ENCODE measurements around the gene CLEC2L.
A peak's percentile ranks its signal among the peaks of the same experiment; 100 is the strongest.

CLEC2L gene

GRCh38 chr7:139585042-139585441 lies 61.6 kb downstream of the CLEC2L start:
- Mint-ChIP-seq H3K9me3 (no peaks in the 10 kb centered on the region), H3K27me3 (ENCODE audit: low read depth) (no peaks in the 10 kb centered on the region)

GRCh38 chr7:139586286-139586685 lies 62.8 kb downstream of the CLEC2L start:
- H3K4me1 Mint-ChIP-seq = peaks cover 14% of the 10 kb centered on the region
- peaks cover 81% of the 10 kb centered on the region for H3K36me3 Mint-ChIP-seq (ENCODE audit: low read depth)
- no peak overlapping the region for H3K27ac Mint-ChIP-seq
- no peak for TF ChIP-seq CTCF (IDR thresholded peaks at IDR 0.05; ENCODE audit: unreplicated experiment in 3 of 3)
- no peaks in the 10 kb centered on the region for H3K27me3 Mint-ChIP-seq (ENCODE audit: low read depth)
- no peak overlapping the region for H3K4me3 Mint-ChIP-seq
- H3K9me3 Mint-ChIP-seq = no peaks in the 10 kb centered on the region

More at GRCh38 chr7:139585042-139585441, 61.6 kb downstream of the CLEC2L start:
- H3K4me1 Mint-ChIP-seq = peaks cover 14% of the 10 kb centered on the region
- peak overlapping the region in 1 of 3 experiments; percentile 29 for H3K27ac Mint-ChIP-seq
- H3K36me3 Mint-ChIP-seq (ENCODE audit: low read depth) = peaks cover 79% of the 10 kb centered on the region
- no peak for TF ChIP-seq CTCF (IDR thresholded peaks at IDR 0.05; ENCODE audit: unreplicated experiment in 3 of 3)
- no peak overlapping the region for H3K4me3 Mint-ChIP-seq

- H3K27me3 Mint-ChIP-seq (ENCODE audit: low read depth) = no peaks in the 10 kb centered on the region
- H3K27ac Mint-ChIP-seq = no peak overlapping the region
- no peak overlapping the region for H3K4me3 Mint-ChIP-seq
- H3K9me3 Mint-ChIP-seq = no peaks in the 10 kb centered on the region
- peaks cover 14% of the 10 kb centered on the region for H3K4me1 Mint-ChIP-seq
- H3K36me3 Mint-ChIP-seq (ENCODE audit: low read depth) = peaks cover 86% of the 10 kb centered on the region
- no peak for TF ChIP-seq CTCF (IDR thresholded peaks at IDR 0.05; ENCODE audit: unreplicated experiment in 3 of 3)
These were observed 64.0 kb downstream of the CLEC2L start for GRCh38 chr7:139587535-139587934.

GRCh38 chr7:139588632-139589031 lies 65.1 kb downstream of the CLEC2L start:
- peak overlapping the region; percentile 57 to 94 (median 84) for H3K27ac Mint-ChIP-seq
- no peaks in the 10 kb centered on the region for H3K9me3 Mint-ChIP-seq
- no peak for TF ChIP-seq CTCF (IDR thresholded peaks at IDR 0.05; ENCODE audit: unreplicated experiment in 3 of 3)
- peaks cover 14% of the 10 kb centered on the region for H3K4me1 Mint-ChIP-seq
- no peaks in the 10 kb centered on the region for H3K27me3 Mint-ChIP-seq (ENCODE audit: low read depth)
- no peak overlapping the region for H3K4me3 Mint-ChIP-seq
- H3K36me3 Mint-ChIP-seq (ENCODE audit: low read depth) = peaks cover 88% of the 10 kb centered on the region

GRCh38 chr7:139589474-139589873 lies 66.0 kb downstream of the CLEC2L start:
- peak overlapping the region; percentile 57 to 94 (median 84) for H3K27ac Mint-ChIP-seq
- H3K9me3 Mint-ChIP-seq = no peaks in the 10 kb centered on the region
- no peak for TF ChIP-seq CTCF (IDR thresholded peaks at IDR 0.05; ENCODE audit: unreplicated experiment in 3 of 3)
- no peak overlapping the region for H3K4me3 Mint-ChIP-seq
- no peaks in the 10 kb centered on the region for H3K27me3 Mint-ChIP-seq (ENCODE audit: low read depth)
- peaks cover 17% of the 10 kb centered on the region for H3K4me1 Mint-ChIP-seq
- peaks cover 89% of the 10 kb centered on the region for H3K36me3 Mint-ChIP-seq (ENCODE audit: low read depth)

GRCh38 chr7:139591550-139592195 lies 68.2 kb downstream of the CLEC2L start:
- H3K36me3 Mint-ChIP-seq (ENCODE audit: low read depth) = peaks cover 93% of the 10 kb centered on the region
- no peaks in the 10 kb centered on the region for H3K27me3 Mint-ChIP-seq (ENCODE audit: low read depth)
- peak overlapping the region in 1 of 3 experiments; percentile 44 for H3K27ac Mint-ChIP-seq
- no peak for TF ChIP-seq CTCF (IDR thresholded peaks at IDR 0.05; ENCODE audit: unreplicated experiment in 3 of 3)
- no peak overlapping the region for H3K4me3 Mint-ChIP-seq
- H3K4me1 Mint-ChIP-seq = peaks cover 25% of the 10 kb centered on the region
- H3K9me3 Mint-ChIP-seq = no peaks in the 10 kb centered on the region
